PC-3 (cell line): Measurements from ENCODE around the gene LATS1.

Experiments
- EZH2phosphoT487 ChIP-seq: fragments of 300-600 bp; sonication (generic); IDR thresholded peaks from 2 replicates; pipeline ENCODE4 v1.6.1; 2018; ENCODE audit warnings: mild to moderate bottlenecking, antibody characterized with exemption, low read length, borderline replicate concordance
- TF ChIP-seq, protein P1 (sequence below): fragments of 300-600 bp; sonication (generic); conservative IDR thresholded peaks from 2 replicates; pipeline ENCODE4 v1.5.1; 2017; ENCODE audit warnings: antibody characterized with exemption, low read depth, mild to moderate bottlenecking, low read length

GRCh38 chr6:149686230-149686629 lies 31.7 kb downstream of the LATS1 start:
- TF ChIP-seq, protein P1, sequence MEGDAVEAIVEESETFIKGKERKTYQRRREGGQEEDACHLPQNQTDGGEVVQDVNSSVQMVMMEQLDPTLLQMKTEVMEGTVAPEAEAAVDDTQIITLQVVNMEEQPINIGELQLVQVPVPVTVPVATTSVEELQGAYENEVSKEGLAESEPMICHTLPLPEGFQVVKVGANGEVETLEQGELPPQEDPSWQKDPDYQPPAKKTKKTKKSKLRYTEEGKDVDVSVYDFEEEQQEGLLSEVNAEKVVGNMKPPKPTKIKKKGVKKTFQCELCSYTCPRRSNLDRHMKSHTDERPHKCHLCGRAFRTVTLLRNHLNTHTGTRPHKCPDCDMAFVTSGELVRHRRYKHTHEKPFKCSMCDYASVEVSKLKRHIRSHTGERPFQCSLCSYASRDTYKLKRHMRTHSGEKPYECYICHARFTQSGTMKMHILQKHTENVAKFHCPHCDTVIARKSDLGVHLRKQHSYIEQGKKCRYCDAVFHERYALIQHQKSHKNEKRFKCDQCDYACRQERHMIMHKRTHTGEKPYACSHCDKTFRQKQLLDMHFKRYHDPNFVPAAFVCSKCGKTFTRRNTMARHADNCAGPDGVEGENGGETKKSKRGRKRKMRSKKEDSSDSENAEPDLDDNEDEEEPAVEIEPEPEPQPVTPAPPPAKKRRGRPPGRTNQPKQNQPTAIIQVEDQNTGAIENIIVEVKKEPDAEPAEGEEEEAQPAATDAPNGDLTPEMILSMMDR = no peak
- TF ChIP-seq EZH2phosphoT487 = no peak
